ENCODE data around the gene RHBDF1. TPM values are rescaled to one million over a fixed set of nuclear protein-coding genes. Genes with fewer than 3 reads are reported as not detected.

The RHBDF1 gene
- total RNA-seq, 1 experiment from 2014 or later = 19.9 TPM

DNA sequence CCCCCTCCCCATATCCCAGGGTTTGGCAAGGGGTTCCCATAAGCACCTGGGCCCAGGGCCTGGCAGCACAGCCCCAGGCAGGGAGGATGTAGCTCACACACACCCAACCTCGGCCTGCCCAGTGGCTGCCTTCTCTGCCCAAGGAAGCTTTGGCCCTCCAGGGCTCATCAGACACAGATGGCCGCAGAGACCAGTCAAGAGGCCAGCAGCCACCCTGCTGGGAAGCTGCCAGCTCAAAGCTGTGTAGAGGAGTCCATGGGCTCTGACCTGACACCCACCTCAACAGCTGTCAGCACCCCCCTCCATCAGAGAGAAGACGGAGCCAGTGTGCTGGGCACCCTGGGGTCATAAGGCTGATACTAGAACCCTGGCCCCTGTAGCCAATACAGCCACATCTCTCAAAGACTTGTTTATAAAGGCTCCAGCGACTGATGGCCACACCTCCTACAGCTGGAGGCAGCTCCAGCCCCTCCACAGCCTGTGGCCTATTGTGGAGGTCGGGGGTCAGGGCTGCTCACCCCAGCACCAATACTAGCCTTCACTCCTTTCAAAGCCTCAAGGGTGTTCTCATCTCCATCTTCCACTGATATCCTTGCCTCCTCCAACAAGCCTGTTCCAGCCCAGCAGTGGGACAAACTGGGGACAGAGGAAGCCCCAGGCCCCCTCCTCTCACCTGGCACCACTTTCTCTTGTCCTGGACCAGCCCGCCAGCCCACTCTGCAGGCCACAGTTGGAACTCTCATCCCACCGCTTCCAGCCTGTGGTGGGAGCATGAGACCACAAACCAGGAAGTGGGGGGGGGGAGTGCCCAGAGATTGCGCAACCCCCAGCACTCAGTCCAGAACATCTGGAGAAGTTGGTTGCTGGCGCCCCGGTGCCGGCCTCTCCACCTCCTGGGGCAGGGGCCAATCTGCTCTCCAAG, 3.4 kb upstream of the RHBDF1 start:
- peak; percentile 91 for DNase-seq (ENCODE audit: low read depth)

- no peak for DNase-seq (ENCODE audit: low read depth)
These were observed 2.4 kb upstream of the RHBDF1 start for GRCh38 chr16:74747-75334.

GRCh38 chr16:74051-74746, 1.8 kb upstream of the RHBDF1 start:
- DNase-seq (ENCODE audit: low read depth) = no peak

- peak; percentile 87 for DNase-seq (ENCODE audit: low read depth)
These were observed 660 bp downstream of the RHBDF1 start for GRCh38 chr16:71540-72401.

GRCh38 chr16:71210-71539, 1.3 kb downstream of the RHBDF1 start:
- DNase-seq (ENCODE audit: low read depth) = no peak

DNA sequence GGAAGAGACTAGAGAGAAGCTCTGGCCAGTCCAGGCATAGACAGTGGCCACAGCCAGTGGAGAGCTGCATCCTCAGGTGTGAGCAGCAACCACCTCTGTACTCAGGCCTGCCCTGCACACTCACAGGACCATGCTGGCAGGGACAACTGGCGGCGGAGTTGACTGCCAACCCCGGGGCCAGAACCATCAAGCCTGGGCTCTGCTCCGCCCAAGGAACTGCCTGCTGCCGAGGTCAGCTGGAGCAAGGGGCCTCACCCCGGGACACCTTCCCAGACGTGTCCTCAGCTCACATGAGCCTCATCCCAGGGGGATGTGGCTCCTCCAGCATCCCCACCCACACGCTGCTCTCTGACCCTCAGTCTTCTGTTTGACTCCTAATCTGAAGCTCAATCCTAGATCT, 3.2 kb downstream of the RHBDF1 start:
- DNase-seq (ENCODE audit: low read depth) = no peak

DNA sequence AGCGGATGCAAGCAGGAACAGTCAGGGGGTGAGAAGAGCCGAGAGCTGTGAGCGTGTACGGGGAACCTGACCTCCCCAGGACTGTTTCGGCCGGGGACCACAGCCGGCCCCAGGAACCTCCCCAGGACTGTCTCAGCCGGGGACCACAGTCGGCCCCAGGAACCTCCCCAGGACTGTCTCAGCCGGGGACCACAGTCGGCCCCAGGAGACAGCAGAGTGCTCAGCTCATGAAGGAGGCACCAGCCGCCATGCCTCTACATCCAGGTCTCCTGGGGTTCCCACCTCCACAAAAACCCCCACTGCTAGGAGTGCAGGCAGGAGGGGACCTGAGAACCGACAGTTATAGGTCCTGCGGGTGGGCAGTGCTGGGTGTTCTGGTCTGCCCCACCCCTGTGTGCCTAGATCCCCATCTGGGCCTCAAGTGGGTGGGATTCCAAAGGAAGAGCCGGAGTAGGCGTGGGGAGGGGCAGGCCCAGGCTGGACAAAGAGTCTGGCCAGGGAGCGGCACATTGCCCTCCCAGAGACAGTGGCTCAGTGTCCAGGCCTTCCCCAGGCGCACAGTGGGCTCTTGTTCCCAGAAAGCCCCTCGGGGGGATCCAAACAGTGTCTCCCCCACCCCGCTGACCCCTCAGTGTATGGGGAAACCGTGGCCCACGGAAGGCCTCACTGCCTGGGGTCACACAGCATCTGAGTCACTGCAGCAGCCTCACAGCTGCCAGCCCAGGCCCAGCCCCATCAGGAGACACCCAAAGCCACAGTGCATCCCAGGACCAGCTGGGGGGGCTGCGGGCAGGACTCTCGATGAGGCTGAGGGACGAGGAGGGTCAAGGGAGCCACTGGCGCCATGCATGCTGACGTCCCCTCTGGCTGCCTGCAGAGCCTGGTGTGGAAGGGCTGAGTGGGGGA, 4.3 kb downstream of the RHBDF1 start:
- DNase-seq (ENCODE audit: low read depth) = peak; percentile 84

DNA sequence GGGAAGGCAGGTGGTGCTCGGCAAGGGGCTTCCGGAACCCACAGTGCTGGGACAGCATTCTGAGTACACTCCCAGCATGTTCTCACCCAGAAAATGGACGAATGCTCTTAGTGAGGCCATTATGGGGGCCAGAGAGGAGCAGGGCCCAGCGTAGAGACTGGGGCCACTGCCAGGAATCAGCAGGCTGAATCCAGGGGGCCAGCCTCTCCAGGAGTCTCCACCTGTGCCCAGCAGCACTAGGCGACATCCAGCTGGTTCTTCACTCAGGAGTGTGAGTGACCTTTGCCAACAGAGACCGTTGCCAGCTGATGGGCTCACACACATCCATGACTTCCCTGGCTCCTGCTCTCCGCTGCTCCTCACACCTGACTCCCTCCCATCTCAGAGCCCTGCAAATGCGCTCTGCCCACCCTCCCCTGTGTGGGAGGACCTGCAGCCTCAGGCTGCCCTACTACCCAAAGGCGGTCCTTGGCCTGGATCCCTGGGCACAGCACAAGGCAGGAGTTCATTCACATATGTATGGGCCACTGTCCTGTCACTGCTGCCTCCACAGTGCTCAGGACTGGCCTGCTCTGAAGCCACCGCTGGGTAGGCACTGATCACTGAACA, 5.1 kb downstream of the RHBDF1 start:
- no peak for DNase-seq (ENCODE audit: low read depth)

DNA sequence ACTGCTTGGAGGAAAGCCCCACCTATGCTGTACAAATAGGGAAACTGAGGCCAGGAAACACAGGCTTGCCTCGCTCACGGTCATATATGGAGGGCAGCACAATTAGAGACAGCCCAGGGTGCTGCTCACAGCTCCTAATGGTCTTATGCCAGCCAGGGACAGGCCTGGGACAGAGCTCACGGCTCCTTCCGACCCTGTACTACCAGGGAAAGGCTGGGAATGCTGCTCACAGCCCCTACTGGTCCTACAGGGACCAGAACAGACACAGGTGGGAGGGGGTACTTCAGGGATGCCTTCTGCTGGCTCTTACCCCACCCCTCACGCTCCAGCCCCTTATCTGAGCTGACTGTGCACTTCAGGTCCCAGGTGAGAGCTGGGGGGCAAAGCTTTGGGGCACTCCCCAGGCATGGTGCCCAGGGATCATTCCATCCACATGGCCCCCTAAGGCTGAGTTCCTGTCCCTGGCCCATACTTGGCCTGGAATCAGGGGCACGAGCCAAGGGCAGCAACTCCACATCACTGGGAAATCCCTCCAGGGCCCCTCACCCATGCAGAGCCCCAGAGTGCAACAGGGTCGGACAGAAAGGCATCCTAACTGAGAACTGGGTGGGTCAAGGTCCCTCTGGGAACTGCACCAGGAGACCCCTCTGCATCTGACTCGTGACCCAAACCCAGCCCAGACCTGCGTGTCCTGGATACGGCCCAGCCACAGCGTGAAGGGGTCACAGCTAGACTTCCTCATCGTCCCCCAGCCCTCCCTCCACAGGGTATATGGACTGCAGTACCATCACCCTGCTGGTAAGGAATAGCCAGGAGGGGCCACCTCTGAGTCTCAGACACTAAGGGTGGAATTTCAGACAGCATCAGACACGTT, 5.9 kb downstream of the RHBDF1 start:
- DNase-seq (ENCODE audit: low read depth) = no peak

DNA sequence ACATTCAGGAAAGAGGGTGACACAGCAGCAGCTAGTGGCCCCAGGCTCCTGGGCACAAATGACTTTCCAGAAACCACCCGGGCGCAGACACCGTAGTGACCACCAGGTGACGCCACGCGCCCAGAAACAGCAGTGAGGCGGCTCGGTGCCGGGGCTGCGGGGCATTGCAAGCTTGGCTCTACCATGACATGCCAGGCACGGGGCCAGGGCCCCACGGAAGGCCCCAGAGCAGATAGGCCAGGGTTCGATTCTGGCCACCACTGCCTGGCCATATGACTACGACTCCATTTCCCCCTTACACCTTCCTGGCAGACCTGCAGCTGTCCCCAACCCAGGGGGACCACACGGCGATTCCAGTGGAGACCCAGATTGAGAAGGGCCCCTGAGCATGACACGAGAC, 6.7 kb downstream of the RHBDF1 start:
- peak; percentile 62 for DNase-seq (ENCODE audit: low read depth)

GRCh38 chr16:64914-65255, 7.5 kb downstream of the RHBDF1 start:
- DNase-seq (ENCODE audit: low read depth) = no peak

GRCh38 chr16:63998-64913, 8.2 kb downstream of the RHBDF1 start:
- DNase-seq (ENCODE audit: low read depth) = no peak

GRCh38 chr16:63466-63865, 9.0 kb downstream of the RHBDF1 start:
- DNase-seq (ENCODE audit: low read depth) = no peak

DNA sequence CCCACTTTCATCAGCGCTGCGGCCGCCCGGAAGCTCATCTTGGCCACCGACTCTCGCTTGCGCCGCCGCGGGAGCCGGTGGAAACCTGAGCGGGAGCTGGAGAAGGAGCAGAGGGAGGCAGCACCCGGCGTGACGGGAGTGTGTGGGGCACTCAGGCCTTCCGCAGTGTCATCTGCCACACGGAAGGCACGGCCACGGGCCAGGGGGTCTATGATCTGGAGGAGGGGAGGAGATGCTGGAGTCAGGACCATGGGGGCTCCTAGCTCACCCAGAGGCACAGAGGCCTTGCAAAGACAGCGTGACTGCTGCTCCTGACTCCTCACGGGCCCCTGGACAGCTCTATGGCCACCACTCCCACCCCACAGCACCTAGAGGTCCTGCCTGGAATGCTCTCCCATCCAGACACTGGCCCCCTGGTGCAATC, 9.5 kb downstream of the RHBDF1 start:
- no peak for DNase-seq (ENCODE audit: low read depth)

DNA sequence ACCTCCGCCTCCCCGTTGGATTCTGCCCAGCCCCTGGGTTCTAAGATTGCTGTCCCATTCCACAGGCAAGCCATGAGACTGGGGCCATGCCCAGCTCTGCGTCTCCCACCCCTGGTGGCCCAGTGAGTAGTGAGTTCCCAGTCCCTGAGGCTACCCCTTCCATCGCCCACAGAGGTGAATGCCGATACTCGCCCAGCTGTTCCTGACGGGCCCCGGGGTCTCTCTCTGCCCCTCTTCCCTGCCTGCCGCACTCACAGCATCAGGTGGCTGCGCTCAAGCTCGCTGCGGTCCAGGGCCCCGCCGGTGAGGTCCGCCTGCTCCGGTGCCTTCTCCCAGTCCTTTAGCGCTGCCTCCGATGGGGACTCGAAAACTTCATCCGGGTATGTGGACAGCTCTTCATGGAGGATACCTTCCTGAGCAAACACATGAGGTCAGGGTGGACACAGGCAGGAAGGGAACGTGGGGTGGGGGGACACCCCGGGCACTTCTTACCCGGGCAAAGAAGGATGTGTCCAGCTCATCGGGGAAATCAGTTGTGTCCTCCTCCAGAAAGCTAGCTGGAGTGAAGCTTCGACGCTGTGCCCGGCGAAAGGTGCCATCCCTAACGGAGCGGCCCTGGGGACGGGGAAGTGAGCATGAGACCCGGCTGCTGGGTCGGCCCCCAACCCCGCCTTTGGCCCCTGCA, 10.0 kb downstream of the RHBDF1 start:
- no peak for DNase-seq (ENCODE audit: low read depth)

DNA sequence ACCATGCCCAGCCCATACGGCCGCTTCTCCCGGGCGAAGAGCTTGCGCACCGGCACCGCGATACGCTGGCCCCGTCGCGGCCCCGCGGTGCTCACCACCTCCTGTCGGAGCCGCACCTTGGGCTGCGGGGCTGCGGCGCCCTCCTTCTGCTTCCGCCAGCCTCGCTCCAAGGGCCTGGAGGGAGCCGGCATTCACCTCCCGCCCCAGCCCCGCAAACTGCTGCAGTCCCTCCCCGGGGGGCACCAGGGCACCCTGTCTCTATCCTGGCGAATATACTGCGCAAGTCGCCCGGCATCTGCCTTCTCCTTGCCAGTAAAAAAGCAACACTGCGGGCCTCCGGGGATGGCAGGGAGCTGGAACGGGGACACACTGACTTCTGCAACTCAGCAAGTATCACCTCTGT, 10.6 kb downstream of the RHBDF1 start:
- no peak for DNase-seq (ENCODE audit: low read depth)

- DNase-seq (ENCODE audit: low read depth) = no peak
These were observed 11.2 kb downstream of the RHBDF1 start for GRCh38 chr16:60929-61878.

Data from RPMI7951 (cell line).